HEK293 (cell line): ENCODE data around the gene LSM3.
A peak's percentile ranks its signal among the peaks of the same experiment; 100 is the strongest.

Source experiments
- ZNF626 ChIP-seq: fragments of 450-650 bp; sonication (Bioruptor Pico); formaldehyde crosslinking; IDR thresholded peaks from 2 replicates; pipeline ENCODE4 v1.5.1; 2018; ENCODE audit warnings: missing biosample characterization, missing genetic modification characterization, inconsistent platforms
- TF ChIP-seq, protein P1 (sequence below): fragments of 450-650 bp; formaldehyde crosslinking; IDR thresholded peaks from 2 replicates; pipeline ENCODE4 v1.5.1; 2016; ENCODE audit warnings: missing biosample characterization, missing genetic modification characterization
- TF ChIP-seq, protein P2 (sequence below): fragments of 450-650 bp; formaldehyde crosslinking; IDR thresholded peaks from 2 replicates; pipeline ENCODE4 v1.5.1; 2016; ENCODE audit warnings: missing biosample characterization, missing genetic modification characterization
- TF ChIP-seq, protein P3 (sequence below): fragments of 450-650 bp; formaldehyde crosslinking; IDR thresholded peaks from 2 replicates; pipeline ENCODE4 v1.5.1; 2016; ENCODE audit warnings: missing biosample characterization, missing genetic modification characterization

DNA sequence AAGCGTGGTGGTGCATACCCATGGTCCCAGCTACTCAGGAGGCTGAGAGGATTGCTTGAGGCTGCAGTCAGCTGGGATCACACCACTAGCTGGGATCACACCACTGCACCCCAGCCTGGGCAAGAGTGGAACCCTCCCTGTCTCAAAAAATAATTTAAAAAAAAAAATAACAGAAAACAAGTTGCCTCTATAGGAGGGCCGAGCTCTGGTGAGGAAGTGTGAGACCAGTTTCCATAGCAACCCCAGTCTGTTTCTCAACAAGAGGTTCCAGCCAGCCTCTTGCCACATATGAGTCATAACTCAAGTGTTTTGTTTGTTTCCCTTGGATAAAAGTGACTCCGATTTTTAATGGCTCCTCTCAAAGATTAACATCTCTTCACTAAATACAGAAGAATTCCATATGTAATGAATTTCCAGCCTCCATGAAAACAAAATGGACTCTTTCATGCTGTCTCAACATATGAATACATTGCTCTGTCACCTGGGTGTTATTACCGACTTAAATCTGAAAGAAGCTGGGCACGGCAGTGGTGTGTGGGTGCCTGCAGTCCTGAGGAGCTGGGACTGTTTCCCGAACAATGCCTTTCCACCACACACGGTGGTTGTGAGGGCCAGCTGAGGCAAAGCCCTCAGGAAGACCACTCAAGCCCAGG lies 34.1 kb upstream of the LSM3 start:
- TF ChIP-seq, protein P1, sequence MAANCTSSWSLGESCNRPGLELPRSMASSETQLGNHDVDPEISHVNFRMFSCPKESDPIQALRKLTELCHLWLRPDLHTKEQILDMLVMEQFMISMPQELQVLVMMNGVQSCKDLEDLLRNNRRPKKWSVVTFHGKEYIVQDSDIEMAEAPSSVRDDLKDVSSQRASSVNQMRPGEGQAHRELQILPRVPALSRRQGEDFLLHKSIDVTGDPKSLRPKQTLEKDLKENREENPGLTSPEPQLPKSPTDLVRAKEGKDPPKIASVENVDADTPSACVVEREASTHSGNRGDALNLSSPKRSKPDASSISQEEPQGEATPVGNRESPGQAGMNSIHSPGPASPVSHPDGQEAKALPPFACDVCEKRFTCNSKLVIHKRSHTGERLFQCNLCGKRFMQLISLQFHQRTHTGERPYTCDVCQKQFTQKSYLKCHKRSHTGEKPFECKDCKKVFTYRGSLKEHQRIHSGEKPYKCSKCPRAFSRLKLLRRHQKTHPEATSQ (tag by site-specific recombination), result no peak
- TF ChIP-seq, protein P2, sequence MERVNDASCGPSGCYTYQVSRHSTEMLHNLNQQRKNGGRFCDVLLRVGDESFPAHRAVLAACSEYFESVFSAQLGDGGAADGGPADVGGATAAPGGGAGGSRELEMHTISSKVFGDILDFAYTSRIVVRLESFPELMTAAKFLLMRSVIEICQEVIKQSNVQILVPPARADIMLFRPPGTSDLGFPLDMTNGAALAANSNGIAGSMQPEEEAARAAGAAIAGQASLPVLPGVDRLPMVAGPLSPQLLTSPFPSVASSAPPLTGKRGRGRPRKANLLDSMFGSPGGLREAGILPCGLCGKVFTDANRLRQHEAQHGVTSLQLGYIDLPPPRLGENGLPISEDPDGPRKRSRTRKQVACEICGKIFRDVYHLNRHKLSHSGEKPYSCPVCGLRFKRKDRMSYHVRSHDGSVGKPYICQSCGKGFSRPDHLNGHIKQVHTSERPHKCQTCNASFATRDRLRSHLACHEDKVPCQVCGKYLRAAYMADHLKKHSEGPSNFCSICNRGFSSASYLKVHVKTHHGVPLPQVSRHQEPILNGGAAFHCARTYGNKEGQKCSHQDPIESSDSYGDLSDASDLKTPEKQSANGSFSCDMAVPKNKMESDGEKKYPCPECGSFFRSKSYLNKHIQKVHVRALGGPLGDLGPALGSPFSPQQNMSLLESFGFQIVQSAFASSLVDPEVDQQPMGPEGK (tag by site-specific recombination), result 0 out of 2 replicates have a peak, but pooled peaks have one; percentile 17
- no peak for TF ChIP-seq ZNF626
- TF ChIP-seq, protein P3, sequence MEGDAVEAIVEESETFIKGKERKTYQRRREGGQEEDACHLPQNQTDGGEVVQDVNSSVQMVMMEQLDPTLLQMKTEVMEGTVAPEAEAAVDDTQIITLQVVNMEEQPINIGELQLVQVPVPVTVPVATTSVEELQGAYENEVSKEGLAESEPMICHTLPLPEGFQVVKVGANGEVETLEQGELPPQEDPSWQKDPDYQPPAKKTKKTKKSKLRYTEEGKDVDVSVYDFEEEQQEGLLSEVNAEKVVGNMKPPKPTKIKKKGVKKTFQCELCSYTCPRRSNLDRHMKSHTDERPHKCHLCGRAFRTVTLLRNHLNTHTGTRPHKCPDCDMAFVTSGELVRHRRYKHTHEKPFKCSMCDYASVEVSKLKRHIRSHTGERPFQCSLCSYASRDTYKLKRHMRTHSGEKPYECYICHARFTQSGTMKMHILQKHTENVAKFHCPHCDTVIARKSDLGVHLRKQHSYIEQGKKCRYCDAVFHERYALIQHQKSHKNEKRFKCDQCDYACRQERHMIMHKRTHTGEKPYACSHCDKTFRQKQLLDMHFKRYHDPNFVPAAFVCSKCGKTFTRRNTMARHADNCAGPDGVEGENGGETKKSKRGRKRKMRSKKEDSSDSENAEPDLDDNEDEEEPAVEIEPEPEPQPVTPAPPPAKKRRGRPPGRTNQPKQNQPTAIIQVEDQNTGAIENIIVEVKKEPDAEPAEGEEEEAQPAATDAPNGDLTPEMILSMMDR, result no peak
